Measurements from ENCODE around the gene CYB5B. TPM values are rescaled to one million over a fixed set of nuclear protein-coding genes. Genes with fewer than 3 reads are reported as not detected.
A peak's percentile ranks its signal among the peaks of the same experiment; 100 is the strongest.

CYB5B gene
- total RNA-seq, 1 experiment from 2014 or later, result 112 TPM

GRCh38 chr16:69513180-69513966 is 89.0 kb downstream of the CYB5B start:
- BruUV-seq (replicated peaks), result no TSS peak
- Mint-ChIP-seq H3K4me1 (ENCODE audit: insufficient read depth, unreplicated experiment) (peaks cover 20% of the 10 kb centered on the region), H3K36me3 (ENCODE audit: insufficient read depth, unreplicated experiment) (no peaks in the 10 kb centered on the region), H3K9me3 (ENCODE audit: unreplicated experiment) (no peaks in the 10 kb centered on the region), H3K4me3 (ENCODE audit: unreplicated experiment) (no peak overlapping the region), H3K27ac (ENCODE audit: low read depth, unreplicated experiment) (no peak overlapping the region), H3K27me3 (ENCODE audit: insufficient read depth, unreplicated experiment) (no peaks in the 10 kb centered on the region)
- DNase-seq (ENCODE audit: unreplicated experiment), result peak; percentile 45
- ChIA-PET POLR2A (interaction anchor here (1.0 to 1.3 kb wide), 2 partner anchors 55 to 88 kb away, joined by 3 to 4 read pairs; no protein-coding TSS in a partner anchor), CTCF (interaction anchor here (0.6 kb wide), 3 partner anchors 41 to 53 kb away, joined by 3 to 4 read pairs (median 4); no protein-coding TSS in a partner anchor)
- intact Hi-C loops (cut with micrococcal nuclease), result no loop called here
- TF ChIP-seq CTCF (IDR thresholded peaks at IDR 0.05; ENCODE audit: unreplicated experiment), result no peak

- H3K27ac Mint-ChIP-seq (ENCODE audit: low read depth, unreplicated experiment), result no peak overlapping the region
- no peaks in the 10 kb centered on the region for H3K27me3 Mint-ChIP-seq (ENCODE audit: insufficient read depth, unreplicated experiment)
- CTCF ChIA-PET, result interaction anchor here (0.5 kb wide), 1 partner anchor 10 kb away, joined by 3 read pairs; no protein-coding TSS in a partner anchor
- intact Hi-C loops (cut with micrococcal nuclease), result no loop called here
- H3K36me3 Mint-ChIP-seq (ENCODE audit: insufficient read depth, unreplicated experiment), result no peaks in the 10 kb centered on the region
- H3K4me1 Mint-ChIP-seq (ENCODE audit: insufficient read depth, unreplicated experiment), result peaks cover 20% of the 10 kb centered on the region
- no peak overlapping the region for H3K4me3 Mint-ChIP-seq (ENCODE audit: unreplicated experiment)
- no peak for TF ChIP-seq CTCF (IDR thresholded peaks at IDR 0.05; ENCODE audit: unreplicated experiment)
- H3K9me3 Mint-ChIP-seq (ENCODE audit: unreplicated experiment), result no peaks in the 10 kb centered on the region
- DNase-seq (ENCODE audit: unreplicated experiment), result no peak
- BruUV-seq (replicated peaks), result no TSS peak
- POLR2A ChIA-PET, result interaction anchor here (0.6 to 1.3 kb wide), 3 partner anchors 9 to 64 kb away, joined by 3 to 4 read pairs (median 4); no protein-coding TSS in a partner anchor
These were observed 89.9 kb downstream of the CYB5B start for GRCh38 chr16:69514356-69514755.

Other genes starting within 250 kb of the CYB5B start
- 20.2 and 20.6 TPM in 2 replicates for gene SNTB2, start 237.5 kb upstream of the CYB5B start, total RNA-seq (2022)
- gene VPS4A, start 113.3 kb upstream of the CYB5B start, total RNA-seq (2022), result 34.4 and 38.6 TPM in 2 replicates
- 19.4 and 24.8 TPM in 2 replicates for gene PDF, start 94.0 kb upstream of the CYB5B start, total RNA-seq (2022)
- gene COG8, start 85.1 kb upstream of the CYB5B start, total RNA-seq (2022), result 29.3 and 33.3 TPM in 2 replicates
- 55.4 and 62.1 TPM in 2 replicates for gene NIP7, start 84.8 kb upstream of the CYB5B start, total RNA-seq (2022)
- 0.51 and 1.2 TPM in 2 replicates for gene TMED6, start 72.8 kb upstream of the CYB5B start, total RNA-seq (2022)
- gene TERF2, start 38.6 kb upstream of the CYB5B start, total RNA-seq (2022), result 38.4 and 41.9 TPM in 2 replicates
- 35.8 and 46.4 TPM in 2 replicates for gene NFAT5, start 141.3 kb downstream of the CYB5B start, total RNA-seq (2022)

All from MCF 10A (cell line).